HG03432 (cell line): Measurements from ENCODE around the gene ITGBL1.

Experiments
- ATAC-seq: cut with Tn5 transposase; IDR thresholded peaks from one replicate; pipeline ENCODE4 v1.9.1; 2021; ENCODE audit warnings: mild to moderate bottlenecking, moderate library complexity; ENCODE audit not compliant: unreplicated experiment

Gene ITGBL1

GRCh38 chr13:101450749-101451130 lies 1.7 kb upstream of the ITGBL1 start:
- ATAC-seq = no peak

GRCh38 chr13:101451641-101452040 lies 834 bp upstream of the ITGBL1 start:
- ATAC-seq = no peak

DNA sequence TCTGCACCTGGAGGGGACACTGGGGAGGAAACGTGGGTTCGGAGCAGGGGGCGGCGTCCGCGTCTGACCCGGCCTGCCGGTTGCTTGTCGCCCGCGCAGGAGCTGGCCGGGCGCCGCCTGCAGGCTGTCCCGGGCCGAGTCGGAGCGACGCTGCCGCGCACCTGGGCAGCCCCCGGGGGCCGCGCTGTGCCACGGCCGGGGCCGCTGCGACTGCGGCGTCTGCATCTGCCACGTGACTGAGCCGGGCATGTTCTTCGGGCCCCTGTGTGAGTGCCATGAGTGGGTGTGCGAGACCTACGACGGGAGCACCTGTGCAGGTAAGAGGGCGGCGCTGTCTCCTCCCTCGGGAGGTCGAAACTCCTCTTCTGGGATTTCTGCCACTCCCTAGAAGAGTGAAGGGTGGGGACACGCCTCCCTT lies 1.3 kb downstream of the ITGBL1 start:
- ATAC-seq = peak; percentile 32

DNA sequence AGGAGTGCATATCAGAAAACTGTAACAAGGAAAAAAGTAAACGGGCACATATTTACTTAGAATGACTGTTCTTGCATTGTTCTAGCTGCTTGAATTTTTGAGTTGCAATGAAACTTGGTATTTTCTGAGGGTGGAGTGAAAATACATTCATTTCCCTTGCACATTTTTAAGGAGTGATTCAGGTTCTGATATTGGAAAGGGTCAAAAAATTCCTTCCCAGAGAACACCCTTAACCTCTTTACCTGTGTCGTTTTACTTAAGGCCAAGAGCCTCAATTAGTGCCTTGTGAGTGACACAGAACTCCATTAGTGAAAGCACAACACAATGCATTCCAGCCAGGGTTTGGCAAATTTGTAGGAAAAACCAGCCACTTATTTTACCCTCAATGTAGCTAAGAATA lies 2.3 kb downstream of the ITGBL1 start:
- ATAC-seq = no peak

- no peak for ATAC-seq
These were observed 3.4 kb downstream of the ITGBL1 start for GRCh38 chr13:101455863-101456262.

GRCh38 chr13:101457176-101457575 lies 4.7 kb downstream of the ITGBL1 start:
- no peak for ATAC-seq

GRCh38 chr13:101465877-101466276 lies 13.4 kb downstream of the ITGBL1 start:
- no peak for ATAC-seq

DNA sequence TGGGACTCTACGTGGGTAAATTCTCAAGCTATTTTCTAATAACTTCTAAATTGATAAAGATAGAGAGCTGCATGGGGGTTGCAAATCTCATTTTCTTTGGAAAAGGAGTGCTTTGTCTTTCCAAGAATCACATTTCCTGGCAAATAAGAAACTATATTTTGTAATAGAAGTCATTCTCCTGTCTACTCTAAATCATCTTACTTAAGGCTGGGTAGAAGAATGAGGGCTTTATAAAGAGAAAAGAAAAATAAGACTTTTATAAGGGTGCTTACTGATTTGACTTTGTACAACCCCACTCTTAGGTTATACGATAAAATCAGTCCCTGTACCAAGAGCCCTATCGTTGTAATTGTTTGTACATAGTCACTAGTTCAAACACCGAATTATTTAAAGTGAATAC lies 14.9 kb downstream of the ITGBL1 start:
- ATAC-seq = no peak

- no peak for ATAC-seq
These were observed 21.0 kb downstream of the ITGBL1 start for GRCh38 chr13:101473458-101473857.

DNA sequence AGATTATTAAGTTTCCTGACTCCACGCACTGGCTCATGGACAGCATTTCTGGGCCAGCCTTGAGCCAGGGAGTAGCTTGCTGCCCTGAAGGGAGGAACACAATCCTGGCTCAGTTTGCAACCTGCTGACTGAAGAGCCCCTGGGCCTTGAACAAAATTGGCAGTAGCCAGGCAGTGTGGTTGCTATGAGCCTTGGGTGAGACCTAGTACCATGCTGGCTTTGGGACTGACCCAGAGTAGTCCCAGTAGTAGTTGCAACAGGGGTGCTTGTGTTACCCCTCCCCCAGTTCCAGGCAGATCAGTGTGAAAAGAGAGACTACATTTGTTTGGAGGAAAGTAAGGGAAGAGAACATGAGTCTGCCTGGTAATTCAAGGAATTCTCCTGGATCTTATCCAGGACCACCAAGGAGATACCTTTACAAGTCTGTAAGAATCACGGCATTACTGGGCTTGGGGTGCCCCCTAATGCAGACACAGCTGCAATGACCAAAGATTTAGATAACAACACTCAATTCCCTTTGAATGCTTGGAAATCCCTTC lies 22.0 kb downstream of the ITGBL1 start:
- no peak for ATAC-seq

- ATAC-seq = no peak
These were observed 23.1 kb downstream of the ITGBL1 start for GRCh38 chr13:101475536-101475935.

DNA sequence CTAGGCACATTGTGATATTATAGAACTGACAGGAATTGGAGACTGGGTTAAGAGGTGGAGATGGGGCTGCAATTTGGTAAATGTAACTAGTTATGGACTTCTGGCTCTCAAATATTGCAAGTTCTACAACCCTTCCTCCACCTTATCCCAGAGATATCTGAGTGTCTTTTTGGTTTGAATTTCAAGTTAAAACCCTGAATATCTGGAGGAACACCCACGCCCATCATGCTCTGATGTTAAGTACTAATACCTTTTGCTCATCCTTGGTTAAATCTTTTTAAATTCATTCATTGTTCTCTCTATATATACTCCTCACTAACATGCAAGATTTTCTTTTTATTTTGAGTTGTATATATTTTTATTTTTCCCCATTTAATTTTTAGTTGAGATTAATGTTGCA lies 28.9 kb downstream of the ITGBL1 start:
- no peak for ATAC-seq

DNA sequence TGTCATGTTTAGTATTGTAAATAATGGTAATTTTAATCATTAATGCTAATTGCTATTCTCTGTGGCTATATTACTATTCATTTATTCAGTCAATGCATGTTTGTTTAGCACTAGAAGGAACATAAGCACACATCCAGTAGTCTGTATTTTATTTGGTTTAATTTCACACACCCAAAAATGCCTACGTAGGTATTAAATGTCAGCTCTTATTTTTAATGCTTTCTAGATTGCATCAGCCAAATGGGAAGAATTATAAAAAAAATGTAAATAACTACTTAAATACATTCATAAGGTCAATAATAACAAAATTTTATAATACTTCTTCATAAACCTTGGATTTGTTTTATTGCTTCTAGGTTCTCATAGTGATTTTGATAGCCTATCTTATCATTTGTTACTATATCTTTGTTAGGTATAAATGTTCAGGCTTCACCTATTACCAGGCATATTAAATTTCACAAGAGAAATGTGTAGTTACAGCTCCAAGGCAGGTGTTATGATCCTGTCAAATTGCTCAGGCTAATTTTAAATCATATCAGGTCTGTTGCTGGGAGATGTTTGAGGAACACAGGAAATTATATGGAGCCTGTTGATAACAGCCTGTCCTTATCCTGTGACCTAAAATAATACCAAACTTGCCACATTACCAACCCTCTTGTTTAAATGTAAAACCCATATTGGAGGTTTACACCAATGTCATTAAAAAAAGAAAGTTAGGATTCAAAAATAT lies 34.4 kb downstream of the ITGBL1 start:
- ATAC-seq = no peak

DNA sequence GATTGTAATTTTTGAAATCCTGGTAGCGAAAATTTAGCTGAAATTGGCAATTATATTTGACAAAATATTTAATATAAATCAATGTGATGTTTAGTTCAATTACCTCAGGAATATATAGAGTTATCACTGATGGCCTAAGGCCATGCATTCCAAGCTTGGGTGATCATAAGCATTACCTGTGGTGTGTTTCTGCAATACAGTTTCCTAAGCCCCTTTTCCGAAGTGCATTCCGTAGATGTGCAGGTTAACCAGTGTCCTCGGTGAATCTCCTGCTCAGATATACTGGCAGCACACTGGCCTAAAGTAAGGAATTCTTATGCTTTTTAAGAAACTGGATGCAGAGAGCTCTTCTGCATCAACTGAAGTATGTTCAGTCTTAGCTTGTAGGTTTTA lies 35.0 kb downstream of the ITGBL1 start:
- ATAC-seq = no peak

GRCh38 chr13:101488734-101489133 lies 36.3 kb downstream of the ITGBL1 start:
- no peak for ATAC-seq

- ATAC-seq = no peak
These were observed 37.3 kb downstream of the ITGBL1 start for GRCh38 chr13:101489643-101490405.

DNA sequence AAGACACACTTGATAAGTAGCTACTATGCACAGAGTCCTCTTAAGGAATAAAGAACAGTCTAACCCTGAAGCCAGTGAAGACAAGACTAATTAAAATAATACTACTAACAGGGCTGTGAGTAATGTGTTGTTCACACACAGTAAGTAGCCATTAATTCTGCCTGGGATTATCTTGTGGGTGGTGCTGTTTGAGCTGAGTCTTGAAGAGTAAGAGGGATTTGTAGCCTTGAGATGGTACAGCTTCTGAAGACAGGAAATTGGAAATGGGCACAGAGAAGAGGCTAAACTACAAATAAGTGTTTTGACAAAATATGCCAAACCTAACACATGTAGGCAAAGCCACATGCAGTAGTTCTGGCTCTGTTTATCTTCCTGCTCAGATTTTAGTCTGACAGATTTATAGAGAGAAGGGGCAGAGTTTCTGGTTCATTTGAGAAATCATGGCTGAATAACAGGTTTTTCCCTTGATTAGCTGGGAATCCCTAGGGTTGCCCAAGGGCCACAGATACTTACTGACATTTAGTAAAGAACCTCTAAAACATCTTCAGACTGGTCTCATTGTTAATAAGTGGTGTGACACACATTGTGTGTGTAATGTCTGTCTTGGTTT lies 38.0 kb downstream of the ITGBL1 start:
- ATAC-seq = no peak

DNA sequence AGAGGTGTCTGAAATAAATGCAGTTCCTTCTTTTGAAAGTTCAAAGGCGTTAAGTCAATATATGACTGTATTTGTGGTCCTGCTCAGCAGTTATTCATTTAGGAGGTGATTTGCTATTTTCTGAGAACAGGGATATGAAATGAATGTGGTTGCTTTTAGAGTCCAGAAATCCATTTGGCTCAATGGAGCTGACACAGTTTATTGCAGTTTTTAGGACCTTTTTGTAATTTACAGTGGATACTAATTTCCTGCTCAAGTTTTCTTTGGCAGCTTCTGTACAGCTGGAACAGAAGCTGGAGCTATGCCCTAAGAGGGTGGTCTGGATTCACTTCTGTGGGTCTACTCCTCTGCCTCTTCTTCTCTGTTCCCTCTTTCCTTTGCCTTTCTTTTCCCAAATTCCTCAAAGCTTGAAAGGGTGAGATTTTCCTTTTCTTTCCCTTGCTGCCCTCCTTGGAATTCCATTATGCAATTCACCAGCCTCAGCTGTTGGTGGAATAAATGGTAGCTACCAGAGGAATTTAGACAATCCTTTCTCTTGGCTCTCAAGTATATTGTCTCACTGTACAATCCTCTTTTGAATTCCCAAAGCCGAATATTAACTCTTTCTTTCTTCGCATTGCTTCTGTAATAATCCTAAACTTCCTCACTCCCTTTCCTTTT lies 39.9 kb downstream of the ITGBL1 start:
- ATAC-seq = no peak

DNA sequence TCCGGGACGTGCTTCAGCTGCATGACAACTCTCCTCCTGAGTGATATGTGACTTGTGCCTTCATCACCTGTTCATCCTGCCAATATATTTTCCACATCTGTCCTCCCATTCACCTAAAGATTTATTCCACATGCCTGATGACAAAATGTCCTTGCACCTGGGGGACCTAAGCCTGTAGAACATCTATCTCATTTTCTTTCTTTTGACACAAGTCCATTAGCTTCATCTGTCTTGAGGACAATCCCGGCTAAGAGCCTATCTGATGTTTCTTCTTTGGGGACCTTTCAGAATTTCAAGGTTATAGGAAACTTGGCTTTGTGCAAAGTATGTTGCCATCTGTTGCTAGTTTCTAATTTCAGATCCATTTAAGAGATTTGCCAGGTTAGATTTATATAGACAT lies 41.1 kb downstream of the ITGBL1 start:
- no peak for ATAC-seq

- ATAC-seq = no peak
These were observed 46.9 kb downstream of the ITGBL1 start for GRCh38 chr13:101499406-101499805.

- ATAC-seq = no peak
These were observed 50.1 kb downstream of the ITGBL1 start for GRCh38 chr13:101502618-101503017.
